B cell (primary cell): ENCODE measurements around the gene RRAS. TPM values are rescaled to one million over a fixed set of nuclear protein-coding genes. Genes with fewer than 3 reads are reported as not detected.
A peak's percentile ranks its signal among the peaks of the same experiment; 100 is the strongest.

Source experiments
- ATAC-seq: fragments of 200-7000 bp; cut with Tn5 transposase; one replicate; pipeline ENCODE4 v1.10.0; 2021; ENCODE audit warnings: low read depth, mild to moderate bottlenecking, moderate number of reproducible peaks, moderate library complexity
- CTCF ChIA-PET: fragments of 350-600 bp; sonication (Branson Sonifier 250); formaldehyde crosslinking; loops from one replicate; lab custom pipeline; 2021; ENCODE audit warnings: antibody characterized with exemption, inconsistent platforms; lab: Charles Lee
- POLR2A ChIA-PET: fragments of 350-600 bp; sonication (Branson Sonifier 250); formaldehyde crosslinking; loops from one replicate; lab custom pipeline; 2021; ENCODE audit warnings: antibody characterized with exemption; lab: Charles Lee
- DNase-seq: peaks from one replicate; pipeline ENCODE4 v3.0.0; 2013
- H2AFZ ChIP-seq: 2 replicates; pipeline ENCODE4 v1.6.1; 2012; ENCODE audit warnings: mild to moderate bottlenecking, low read depth, low read length; ENCODE audit not compliant: insufficient read depth, poor library complexity, severe bottlenecking
- H3K27ac ChIP-seq, 2 donors: 1 replicate in 1 of 2; 2 replicates in 1 of 2; pipeline ENCODE4 v1.5.1; 2012 to 2013; ENCODE audit warnings: low read length in 2 of 2, mild to moderate bottlenecking in 2 of 2, moderate library complexity in 1 of 2
- H3K27me3 ChIP-seq, 4 experiments: fragments of 200-600 bp in 1 of 4; sonication (generic) in 1 of 4; replicated peaks in 1 of 4; 1 replicate in 2 of 4; 2 replicates in 2 of 4; pipeline versions ENCODE4 v1.6.1 to v1.7.0; 2013 to 2016; ENCODE audit warnings: low read length in 3 of 4, mild to moderate bottlenecking in 2 of 4, mixed read lengths in 1 of 4, moderate library complexity in 1 of 4; ENCODE audit not compliant: insufficient read depth in 4 of 4, control insufficient read depth in 3 of 4; ENCODE audit errors: control extremely low read depth in 1 of 4
- H3K36me3 ChIP-seq, 2 experiments: replicated peaks in 1 of 2; 1 replicate in 1 of 2; 2 replicates in 1 of 2; pipeline versions ENCODE4 v1.6.1 to v1.7.1; 2013; ENCODE audit warnings: low read length in 1 of 2; ENCODE audit not compliant: insufficient read depth in 2 of 2, control insufficient read depth in 1 of 2; ENCODE audit errors: control extremely low read depth in 1 of 2, extremely low read depth in 1 of 2
- H3K4me1 ChIP-seq, 2 donors: fragments of 200-600 bp in 1 of 2; sonication (generic) in 1 of 2; 1 replicate in 1 of 2; 2 replicates in 1 of 2; pipeline versions ENCODE4 v1.5.1 to v1.6.1; 2013 to 2017; ENCODE audit warnings: low read length in 2 of 2; ENCODE audit not compliant: control insufficient read depth in 2 of 2, insufficient read depth in 2 of 2
- H3K4me2 ChIP-seq: replicated peaks from 2 replicates; pipeline ENCODE3; 2012; ENCODE audit warnings: mild to moderate bottlenecking, low read depth, low read length; ENCODE audit not compliant: poor library complexity, severe bottlenecking
- H3K4me3 ChIP-seq, 5 experiments: fragments of 200-600 bp in 1 of 5; sonication (generic) in 1 of 5; 1 replicate in 3 of 5; 2 replicates in 2 of 5; pipeline versions ENCODE4 v1.5.1 to v1.7.0; 2011 to 2016; ENCODE audit warnings: low read length in 4 of 5, mild to moderate bottlenecking in 4 of 5, low read depth in 2 of 5, control low read depth in 1 of 5, moderate library complexity in 1 of 5; ENCODE audit not compliant: insufficient read depth in 1 of 5; ENCODE audit errors: control extremely low read depth in 1 of 5, extremely low read depth in 1 of 5
- H3K79me2 ChIP-seq: fragments of 200-600 bp; sonication (generic); one replicate; pipeline ENCODE4 v1.6.0; 2016; ENCODE audit warnings: low read length; ENCODE audit not compliant: control insufficient read depth, insufficient read depth
- H3K9ac ChIP-seq: fragments of 200-600 bp; sonication (generic); 2 replicates; pipeline ENCODE4 v1.6.1; 2017; ENCODE audit warnings: mild to moderate bottlenecking, low read length, moderate library complexity
- H3K9me3 ChIP-seq, 3 donors: one replicate each; pipeline versions ENCODE4 v1.6.1 to v1.7.1; 2013; ENCODE audit warnings: low read length in 2 of 3; ENCODE audit not compliant: control insufficient read depth in 2 of 3, insufficient read depth in 1 of 3; ENCODE audit errors: control extremely low read depth in 1 of 3
- H4K20me1 ChIP-seq: 2 replicates; pipeline ENCODE4 v1.6.0; 2012; ENCODE audit warnings: mild to moderate bottlenecking, low read length; ENCODE audit not compliant: insufficient read depth, control insufficient read depth, poor library complexity, severe bottlenecking
- H3K27ac Mint-ChIP-seq: one replicate; pipeline ENCODE4 v1.8.0; 2021; ENCODE audit warnings: mixed read lengths
- H3K27me3 Mint-ChIP-seq: one replicate; pipeline ENCODE4 v1.8.0; 2021; ENCODE audit warnings: mixed read lengths
- H3K4me1 Mint-ChIP-seq: one replicate; pipeline ENCODE4 v1.8.0; 2021; ENCODE audit warnings: mixed read lengths
- H3K4me3 Mint-ChIP-seq: one replicate; pipeline ENCODE4 v1.8.0; 2021; ENCODE audit warnings: mixed read lengths
- H3K9me3 Mint-ChIP-seq: one replicate; pipeline ENCODE4 v1.8.0; 2022; ENCODE audit warnings: mixed read lengths; ENCODE audit not compliant: insufficient read depth
- CTCF ChIP-seq: fragments of 200-600 bp; IDR thresholded peaks from one replicate; pipeline ENCODE4 v1.8.0; 2022; ENCODE audit warnings: antibody characterized with exemption, mild to moderate bottlenecking
- EZH2 ChIP-seq: IDR thresholded peaks from 2 replicates; pipeline ENCODE4 v1.6.1; 2012; ENCODE audit warnings: borderline replicate concordance, low read depth, mild to moderate bottlenecking, moderate library complexity, low read length; ENCODE audit not compliant: insufficient read depth, poor library complexity, severe bottlenecking
- WGBS: methylation state at CpG from one replicate; pipeline ENCODE4 v1.1.5; 2013; ENCODE audit warnings: missing lambda C conversion rate; ENCODE audit not compliant: insufficient coverage; 5-methylcytosine and 5-hydroxymethylcytosine counted together
- intact Hi-C: fragments of 100-400 bp; cut with micrococcal nuclease; formaldehyde crosslinking; loops from one replicate; pipeline ENCODE4 v1.10.0; 2022
- polyA plus RNA-seq: library from polyadenylated mRNA; depleted of rRNA; stranded (reverse); fragments of >200 nt; gene quantifications from 2 replicates; pipeline ENCODE4 v1.2.3, GENCODE V29; 2012
- total RNA-seq, 2 donors: library from RNA; stranded (reverse); fragments of 120-200 nt in 1 of 2; gene quantifications; 1 replicate in 1 of 2; 2 replicates in 1 of 2; pipeline versions ENCODE4 v1.2.3 to v1.2.4, GENCODE V29; 2013 to 2022

Gene RRAS
- total and polyA plus RNA-seq, 2 donors (not counting 1 experiment from before 2014, with no cell fraction given) = 5.6 to 21.0 TPM

- Mint-ChIP-seq H3K27ac (peak within 1 kb of the TSS; percentile 94), H3K4me3 (peak within 1 kb of the TSS; percentile 95), H3K27me3 (no peaks in the 10 kb centered on the region), H3K9me3 (no peaks in the 10 kb centered on the region), H3K4me1 (peaks cover 37% of the 10 kb centered on the region)
- H3K4me2 ChIP-seq = peak within 1 kb of the TSS; percentile 98
- H3K9me3 ChIP-seq = no peaks in the 10 kb centered on the region
- CTCF ChIA-PET = interaction anchor here (0.6 to 2.3 kb wide), 9 partner anchors 10 to 119 kb away, joined by 3 to 8 read pairs (median 3); partner anchors contain the start of genes PRMT1, RRAS and SCAF1
- H3K36me3 ChIP-seq = peaks cover 3 to 22% of the 10 kb centered on the region in 2 experiments
- peak within 1 kb of the TSS; percentile 71 to 99 (median 94) for H3K4me3 ChIP-seq
- intact Hi-C loops = loop anchor here (1.0 kb wide), 3 partner anchors 11 to 75 kb away; partner anchors contain the start of gene RRAS
- POLR2A ChIA-PET = interaction anchor here (0.6 to 2.6 kb wide), 10 partner anchors 10 to 855 kb away, joined by 3 to 19 read pairs (median 7); partner anchors contain the start of genes PRMT1, PRR12, PRRG2 and RRAS
- ATAC-seq (peak; percentile 83), DNase-seq (peak; percentile 98)
- peak within 1 kb of the TSS; percentile 62 to 73 for H3K27ac ChIP-seq
- peaks cover 16 to 30% of the 10 kb centered on the region in 2 donors for H3K4me1 ChIP-seq
- peaks cover 44% of the 10 kb centered on the region for H4K20me1 ChIP-seq
- peaks cover 42% of the 10 kb centered on the region for H3K79me2 ChIP-seq
- no peaks in the 10 kb centered on the region for H3K27me3 ChIP-seq
- peak within 1 kb of the TSS; percentile 88 for H3K9ac ChIP-seq
- WGBS = under 1% methylated on average over 50 of the region's 50 CpGs
- peak within 1 kb of the TSS; percentile 95 for H2AFZ ChIP-seq
- no peak for TF ChIP-seq EZH2
- TF ChIP-seq CTCF = no peak
Observed at GRCh38 chr19:49665351-49666119, 25.6 kb upstream of the RRAS start, which contains the start of the genes BCL2L12 and IRF3. Gene BCL2L12, plus strand, starts transcription at chr19:49665933. Its CDS starts 760 bp downstream, at chr19:49666693. Gene IRF3, minus strand, starts transcription at chr19:49665857. Its CDS starts 1,019 bp downstream, at chr19:49664838.
